ENCODE measurements around the gene FJX1.

Gene FJX1

GRCh38 chr11:35617687-35618496 lies at the start of gene FJX1:
Gene FJX1 (plus strand): TSS chr11:35618460. CDS start chr11:35618637, 177 bp downstream.
- peak; percentile 90 for DNase-seq (ENCODE audit: low spot score)

- DNase-seq (ENCODE audit: low spot score) = no peak
Measured at GRCh38 chr11:35571696-35572095, 46.6 kb upstream of the FJX1 start.

GRCh38 chr11:35579557-35580396 lies 38.5 kb upstream of the FJX1 start:
- DNase-seq (ENCODE audit: low spot score) = peak; percentile 59

GRCh38 chr11:35580397-35580781 lies 37.9 kb upstream of the FJX1 start:
- no peak for DNase-seq (ENCODE audit: low spot score)

- no peak for DNase-seq (ENCODE audit: low spot score)
Measured at GRCh38 chr11:35582033-35582432, 36.2 kb upstream of the FJX1 start.

GRCh38 chr11:35583126-35583525 lies 35.1 kb upstream of the FJX1 start:
- peak; percentile 57 for DNase-seq (ENCODE audit: low spot score)

GRCh38 chr11:35583843-35584242 lies 34.4 kb upstream of the FJX1 start:
- DNase-seq (ENCODE audit: low spot score) = no peak

- DNase-seq (ENCODE audit: low spot score) = no peak
Measured at GRCh38 chr11:35584321-35584720, 33.9 kb upstream of the FJX1 start.

- DNase-seq (ENCODE audit: low spot score) = no peak
Measured at GRCh38 chr11:35585416-35585815, 32.8 kb upstream of the FJX1 start.

- DNase-seq (ENCODE audit: low spot score) = no peak
Measured at GRCh38 chr11:35586222-35586621, 32.0 kb upstream of the FJX1 start.

- no peak for DNase-seq (ENCODE audit: low spot score)
Measured at GRCh38 chr11:35587972-35588371, 30.3 kb upstream of the FJX1 start.

- peak; percentile 40 for DNase-seq (ENCODE audit: low spot score)
Measured at GRCh38 chr11:35588627-35589026, 29.6 kb upstream of the FJX1 start.

- DNase-seq (ENCODE audit: low spot score) = no peak
Measured at GRCh38 chr11:35589281-35589680, 29.0 kb upstream of the FJX1 start.

- DNase-seq (ENCODE audit: low spot score) = peak; percentile 53
Measured at GRCh38 chr11:35590412-35590811, 27.8 kb upstream of the FJX1 start.

GRCh38 chr11:35593143-35593542 lies 25.1 kb upstream of the FJX1 start:
- peak; percentile 74 for DNase-seq (ENCODE audit: low spot score)

- DNase-seq (ENCODE audit: low spot score) = no peak
Measured at GRCh38 chr11:35594680-35595079, 23.6 kb upstream of the FJX1 start.

GRCh38 chr11:35598254-35599125 lies 19.8 kb upstream of the FJX1 start:
- no peak for DNase-seq (ENCODE audit: low spot score)

- DNase-seq (ENCODE audit: low spot score) = no peak
Measured at GRCh38 chr11:35600331-35600838, 17.9 kb upstream of the FJX1 start.

GRCh38 chr11:35602160-35602793 lies 16.0 kb upstream of the FJX1 start:
- DNase-seq (ENCODE audit: low spot score) = no peak

GRCh38 chr11:35602979-35603378 lies 15.3 kb upstream of the FJX1 start:
- DNase-seq (ENCODE audit: low spot score) = no peak

- no peak for DNase-seq (ENCODE audit: low spot score)
Measured at GRCh38 chr11:35605706-35606105, 12.6 kb upstream of the FJX1 start.

GRCh38 chr11:35606206-35606605 lies 12.1 kb upstream of the FJX1 start:
- no peak for DNase-seq (ENCODE audit: low spot score)

Measured in hepatic stellate cell (primary cell).